HG02571 (cell line): ENCODE data around the gene PHLDB2.

Experiments used
- ATAC-seq: cut with Tn5 transposase; IDR thresholded peaks from one replicate; pipeline ENCODE4 v1.9.1; 2021; ENCODE audit warnings: mild to moderate bottlenecking, moderate library complexity; ENCODE audit not compliant: unreplicated experiment

PHLDB2 gene

DNA sequence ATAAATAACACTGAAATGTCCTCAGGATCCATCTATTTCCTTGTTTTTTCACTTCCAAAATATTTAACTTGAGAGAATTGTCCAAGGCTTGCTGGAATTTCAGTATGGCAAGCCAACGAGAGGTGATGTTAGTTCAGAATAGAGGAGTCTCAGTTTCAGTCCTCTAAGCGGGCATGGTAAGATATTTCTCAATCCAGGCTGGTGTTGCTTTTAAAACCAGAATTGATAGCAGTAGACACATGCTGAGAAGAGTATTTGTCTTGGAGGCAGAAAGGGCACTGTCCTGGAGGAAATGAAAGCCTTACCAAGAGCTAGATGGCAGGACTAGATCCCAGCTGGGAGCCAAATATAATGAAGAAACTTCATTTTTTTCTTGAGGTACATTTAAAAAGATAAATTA lies 23.1 kb downstream of the PHLDB2 start:
- no peak for ATAC-seq

DNA sequence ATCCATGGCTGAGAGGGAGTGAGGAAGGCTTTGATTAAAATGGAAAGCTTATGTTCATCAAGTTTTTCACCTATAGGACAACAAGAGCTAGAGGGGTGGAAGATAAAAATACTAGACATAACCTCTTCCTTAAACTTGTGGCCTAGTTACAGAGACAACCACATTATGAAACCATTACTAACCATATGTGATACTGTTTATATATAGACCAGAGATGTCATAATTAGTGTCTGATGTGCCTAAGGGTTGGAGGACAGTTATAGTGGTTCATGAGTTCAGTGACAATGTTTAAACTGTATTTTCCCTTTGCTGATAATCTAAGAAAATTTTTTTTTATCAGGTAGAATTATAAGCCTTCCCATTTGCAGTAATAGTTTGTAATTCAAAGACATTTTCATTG lies 23.7 kb downstream of the PHLDB2 start:
- ATAC-seq: peak; percentile 75

DNA sequence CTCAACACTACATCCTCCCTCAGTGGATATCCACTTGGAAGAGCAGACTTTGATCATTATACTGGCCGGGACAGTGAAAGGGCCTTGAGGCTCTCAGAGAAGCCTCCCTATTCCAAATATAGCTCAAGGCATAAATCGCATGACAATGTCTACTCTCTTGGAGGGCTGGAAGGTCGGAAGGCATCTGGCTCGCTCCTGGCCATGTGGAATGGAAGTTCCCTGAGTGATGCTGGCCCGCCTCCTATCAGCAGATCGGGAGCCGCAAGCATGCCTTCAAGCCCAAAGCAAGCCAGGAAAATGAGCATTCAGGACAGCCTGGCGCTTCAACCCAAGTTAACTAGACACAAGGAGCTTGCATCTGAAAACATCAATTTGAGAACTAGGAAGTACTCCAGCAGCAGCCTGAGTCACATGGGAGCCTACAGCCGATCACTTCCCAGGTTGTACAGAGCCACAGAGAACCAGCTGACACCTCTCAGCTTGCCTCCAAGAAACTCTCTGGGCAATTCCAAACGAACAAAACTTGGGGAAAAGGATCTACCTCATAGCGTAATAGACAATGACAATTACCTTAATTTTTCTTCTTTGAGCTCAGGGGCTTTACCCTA lies 25.4 kb downstream of the PHLDB2 start:
- no peak for ATAC-seq

DNA sequence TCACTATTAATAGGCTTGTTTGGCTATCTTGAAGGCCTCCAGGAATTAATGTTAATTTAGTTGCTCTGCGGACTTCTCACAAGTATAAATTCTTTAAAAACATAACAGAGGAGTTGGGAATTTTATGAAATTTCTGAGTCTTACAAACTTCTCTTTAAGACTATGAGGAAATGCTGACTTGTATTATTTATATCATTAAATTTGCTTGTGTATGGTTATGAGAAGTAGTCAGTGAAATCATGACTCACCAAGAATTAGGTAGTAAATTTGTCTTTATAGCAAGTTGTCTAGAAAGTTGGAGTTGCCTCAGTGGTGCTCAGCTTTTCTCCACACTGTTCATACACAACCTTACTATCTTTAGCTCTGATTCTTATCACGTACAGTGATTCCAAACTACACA lies 26.5 kb downstream of the PHLDB2 start:
- ATAC-seq: no peak

DNA sequence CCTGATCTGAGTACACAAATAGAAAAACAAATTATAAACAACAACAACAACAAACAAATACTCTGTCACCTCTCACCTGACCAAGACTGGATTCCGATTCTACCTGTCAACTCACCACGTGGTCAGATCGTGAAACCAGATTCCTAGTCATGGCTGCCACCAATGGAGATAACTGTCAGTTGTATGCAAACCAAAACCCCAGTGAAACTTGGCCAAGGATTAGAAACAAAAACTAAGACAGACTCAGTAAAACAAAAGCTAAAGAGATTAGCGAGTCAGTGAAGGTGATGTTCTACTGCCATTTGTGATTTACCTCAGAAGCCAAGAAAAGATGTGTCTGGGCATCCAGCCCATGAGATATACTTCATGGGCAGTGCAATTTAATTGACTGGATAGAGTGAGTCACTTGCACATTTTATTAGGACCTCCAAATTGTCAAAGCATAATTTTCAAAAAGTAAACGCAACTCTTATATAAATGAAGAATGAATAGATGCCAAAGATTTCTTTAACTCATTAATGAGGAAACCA lies 31.1 kb downstream of the PHLDB2 start:
- no peak for ATAC-seq

DNA sequence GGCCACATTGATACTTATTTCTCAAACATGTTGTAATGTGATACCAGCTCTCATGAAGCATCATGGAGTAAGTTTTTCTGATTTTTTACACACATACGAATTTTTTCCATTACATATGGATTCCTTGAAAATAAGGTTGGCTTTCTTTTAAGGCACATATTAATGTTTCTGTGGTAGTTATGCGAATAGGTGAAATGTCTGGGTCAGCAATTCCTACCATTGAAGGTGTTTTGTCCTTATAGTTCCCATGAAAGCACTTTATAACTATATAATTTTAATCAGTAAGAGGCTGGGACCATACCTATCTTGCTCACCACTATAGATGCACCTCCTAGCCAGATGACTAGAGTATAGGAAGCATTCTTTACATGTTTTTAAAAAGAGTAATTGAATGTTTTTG lies 33.0 kb downstream of the PHLDB2 start:
- no peak for ATAC-seq

DNA sequence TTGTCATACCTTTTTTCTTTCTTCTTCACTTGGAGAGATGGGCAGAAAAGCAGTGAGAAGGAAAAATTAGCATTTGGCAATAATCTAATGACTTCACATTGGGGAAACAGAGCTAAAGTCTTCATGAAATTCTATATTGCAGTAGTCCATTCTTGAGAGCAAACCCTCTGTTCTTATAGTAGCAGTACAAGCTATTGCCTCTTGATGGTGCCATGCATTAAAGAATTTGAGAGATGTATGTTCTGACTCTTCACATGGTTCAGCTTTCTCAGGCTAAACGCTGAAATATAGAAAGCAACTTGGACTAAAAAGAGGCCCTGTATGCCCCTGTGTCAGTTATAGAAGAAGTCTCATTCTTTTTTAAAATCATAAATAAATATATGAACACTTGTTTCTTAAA lies 36.0 kb downstream of the PHLDB2 start:
- no peak for ATAC-seq

DNA sequence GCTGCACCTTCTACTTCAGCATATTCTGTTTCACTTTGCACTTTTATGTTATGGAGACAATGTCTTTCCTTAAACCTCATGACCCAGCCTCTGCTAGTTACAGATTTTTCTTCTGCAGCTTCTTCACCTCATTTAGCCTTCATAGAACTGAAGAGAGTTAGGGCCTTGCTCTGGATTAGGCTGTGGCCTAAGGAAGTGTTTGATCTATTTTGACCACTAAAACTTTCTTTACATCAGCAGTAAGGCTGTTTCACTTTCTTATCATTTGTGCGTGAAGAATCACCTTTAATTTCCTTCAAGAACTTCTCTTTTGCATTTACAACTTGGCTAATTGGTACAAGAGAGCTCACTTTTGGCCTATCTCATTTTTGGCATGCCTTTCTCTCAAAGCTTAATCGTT lies 40.9 kb downstream of the PHLDB2 start:
- ATAC-seq: no peak

DNA sequence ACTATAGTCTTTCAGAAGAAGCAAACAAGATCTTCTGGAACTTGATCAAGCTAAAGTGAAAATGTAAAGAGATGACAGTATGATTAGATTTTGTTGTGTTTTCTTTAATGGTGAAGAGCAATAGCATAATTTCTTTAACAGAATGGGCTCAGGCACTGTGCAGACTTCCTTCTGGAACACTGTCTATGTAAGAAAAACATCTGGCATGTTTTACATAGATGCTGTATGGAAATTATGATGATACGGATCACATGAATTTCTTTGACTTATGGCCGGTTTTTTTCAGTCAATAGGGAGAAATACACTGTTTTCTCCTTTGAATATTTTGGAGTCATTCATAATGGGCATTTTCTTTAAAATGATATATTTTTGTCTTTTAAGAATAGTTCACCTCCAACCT lies 42.6 kb downstream of the PHLDB2 start:
- ATAC-seq: no peak

DNA sequence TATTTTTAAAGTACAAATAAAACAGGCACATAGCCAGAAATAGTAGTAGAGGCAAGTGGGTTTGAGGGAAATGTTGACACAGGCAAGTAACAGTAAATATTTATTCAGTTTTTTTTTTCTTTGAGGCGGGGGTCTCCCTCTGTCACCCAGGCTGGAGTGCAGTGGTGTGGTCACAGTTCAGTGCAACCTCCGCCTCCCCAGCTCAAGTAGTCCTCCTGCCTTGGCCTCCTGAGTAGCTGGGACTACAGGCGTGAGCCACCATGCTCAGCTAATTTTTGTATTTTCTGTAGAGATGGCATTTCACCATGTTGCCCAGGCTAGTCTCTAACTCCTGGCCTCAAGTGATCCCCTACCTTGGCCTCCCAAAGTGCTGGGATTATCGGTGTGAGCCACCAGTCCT lies 43.5 kb downstream of the PHLDB2 start:
- no peak for ATAC-seq

DNA sequence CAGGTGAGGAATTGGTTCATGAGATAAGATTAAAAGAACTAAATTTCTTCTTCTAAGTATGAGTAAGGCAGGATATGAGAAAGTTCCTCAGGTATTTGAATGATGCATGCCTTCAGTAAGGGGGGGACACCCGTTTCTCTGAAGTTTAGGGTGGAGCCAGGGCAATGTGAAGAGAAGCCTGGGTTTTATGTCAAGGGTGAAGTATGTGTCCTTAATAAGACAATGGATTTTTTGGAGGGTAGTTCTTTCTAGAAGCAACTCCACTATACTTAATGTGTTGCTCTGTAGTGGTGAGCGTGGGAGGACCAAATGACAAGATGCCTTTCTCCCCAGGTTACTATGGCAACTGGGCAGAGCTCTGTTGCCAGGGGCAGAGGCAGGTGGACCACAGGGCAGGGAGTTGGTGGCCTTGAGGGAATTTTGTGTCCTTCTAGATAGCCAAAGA lies 44.0 kb downstream of the PHLDB2 start:
- ATAC-seq: no peak

DNA sequence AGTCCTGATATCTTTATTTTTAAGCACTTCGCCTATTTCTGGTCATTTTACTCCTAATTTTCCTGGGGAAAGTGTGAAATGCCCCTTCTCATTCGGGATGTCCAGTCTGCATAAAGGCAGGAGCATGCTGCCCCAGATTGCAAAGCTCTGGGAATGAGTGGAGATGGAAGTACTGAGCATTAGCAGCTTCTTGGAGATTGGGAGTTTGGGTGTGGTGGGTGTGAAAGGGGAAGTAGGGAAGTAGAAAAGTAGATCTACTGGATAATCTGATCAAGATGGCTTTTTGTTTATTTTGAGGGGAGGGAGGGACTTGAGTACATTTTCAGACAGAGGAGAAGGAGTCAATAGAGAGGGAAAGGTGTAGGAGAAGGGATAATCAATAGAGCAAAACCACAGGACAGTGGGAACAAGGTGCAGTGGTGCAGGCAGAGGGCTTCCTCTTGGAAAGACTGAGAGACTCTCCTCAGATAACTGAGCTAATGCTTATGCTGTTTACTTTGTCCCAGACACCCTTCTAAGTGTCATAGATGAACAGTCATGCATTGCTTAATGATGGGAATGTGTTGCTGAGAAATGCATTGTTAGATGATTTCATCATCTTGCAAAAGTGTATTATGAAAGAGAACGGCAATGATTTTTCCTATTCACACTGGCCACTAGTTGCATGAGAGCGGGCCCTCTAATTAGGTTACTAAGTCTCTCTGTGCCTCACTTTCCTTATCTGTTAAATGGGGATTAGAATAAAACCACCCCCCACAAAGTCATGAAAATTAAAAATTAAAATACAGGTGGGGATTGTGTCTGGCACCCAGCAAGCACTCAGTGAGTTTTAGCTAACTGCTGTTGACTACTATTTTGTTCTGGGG lies 45.5 kb downstream of the PHLDB2 start:
- no peak for ATAC-seq

DNA sequence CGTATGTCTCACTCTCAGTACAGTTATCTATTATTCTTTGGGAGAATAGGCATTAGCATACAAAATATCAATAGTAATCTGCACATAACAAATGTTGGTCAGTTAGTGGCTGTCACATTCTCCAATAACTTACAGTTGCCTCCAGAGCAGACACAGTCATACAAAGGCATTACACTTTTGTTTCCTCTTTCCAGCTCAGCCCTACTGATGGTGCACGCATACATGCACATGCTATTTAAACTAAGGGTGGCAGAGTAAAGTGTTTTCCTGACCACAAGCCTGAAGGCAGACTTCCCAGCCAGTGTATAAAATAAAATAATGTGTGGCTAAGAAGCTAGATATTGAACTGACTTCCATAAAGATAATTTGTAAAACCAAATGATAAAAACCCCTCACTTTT lies 47.6 kb downstream of the PHLDB2 start:
- ATAC-seq: no peak

DNA sequence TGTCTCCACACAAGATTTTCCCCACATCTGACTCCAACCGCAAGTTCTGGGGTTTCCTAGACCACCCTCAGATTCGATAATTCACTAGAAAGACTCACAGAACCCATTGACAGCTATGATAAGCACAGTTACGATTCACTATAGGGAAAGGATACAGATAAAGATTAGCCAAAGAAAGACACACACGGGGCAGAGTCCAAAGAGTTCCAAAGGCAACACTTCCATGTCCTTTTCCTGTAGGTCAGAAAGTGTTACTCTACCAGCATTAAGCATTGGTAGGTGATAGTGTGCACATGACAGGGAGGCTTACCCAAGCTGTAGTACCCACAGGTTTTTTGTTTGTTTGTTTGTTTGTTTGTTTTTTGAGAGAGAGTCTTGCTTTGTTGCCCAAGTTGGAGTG lies 48.1 kb downstream of the PHLDB2 start:
- no peak for ATAC-seq

DNA sequence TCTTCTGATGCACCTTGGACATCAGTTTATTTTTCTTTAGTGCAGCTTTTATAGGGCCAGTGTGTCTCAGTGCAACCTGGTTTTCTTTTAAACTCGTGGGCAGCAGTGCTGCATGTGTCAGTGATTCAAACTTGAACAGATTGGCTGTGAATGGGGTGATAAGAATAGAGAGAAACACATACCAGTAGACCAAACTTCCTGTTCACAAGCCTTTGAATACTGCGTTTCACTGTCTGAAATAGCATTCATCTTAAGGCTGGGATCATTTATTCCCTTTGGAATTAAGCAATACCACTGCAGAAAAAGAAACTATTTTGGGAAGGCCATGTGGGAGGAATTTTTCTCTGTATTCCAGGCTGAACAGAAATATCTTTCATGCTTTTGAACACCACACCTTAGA lies 51.7 kb downstream of the PHLDB2 start:
- ATAC-seq: no peak

DNA sequence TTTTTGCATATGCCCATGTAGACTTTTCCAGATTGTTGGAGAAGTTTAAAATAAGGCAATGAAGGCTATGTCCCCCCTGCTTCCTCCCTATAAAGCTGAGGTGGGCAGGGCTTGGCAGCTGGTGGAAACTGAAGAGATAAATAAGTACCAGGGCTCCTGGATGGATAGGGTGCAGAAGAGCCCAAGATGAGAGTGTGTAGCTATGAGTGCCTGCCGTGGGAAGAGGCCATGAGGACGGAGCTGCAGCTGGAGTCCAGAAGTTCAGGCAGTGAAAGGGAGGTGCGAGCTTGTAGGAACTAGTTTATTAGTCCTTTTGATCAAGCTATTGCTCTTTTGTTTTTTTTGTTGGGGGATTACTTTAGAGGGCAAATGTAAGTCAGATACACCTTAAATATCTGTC lies 52.4 kb downstream of the PHLDB2 start:
- ATAC-seq: no peak

DNA sequence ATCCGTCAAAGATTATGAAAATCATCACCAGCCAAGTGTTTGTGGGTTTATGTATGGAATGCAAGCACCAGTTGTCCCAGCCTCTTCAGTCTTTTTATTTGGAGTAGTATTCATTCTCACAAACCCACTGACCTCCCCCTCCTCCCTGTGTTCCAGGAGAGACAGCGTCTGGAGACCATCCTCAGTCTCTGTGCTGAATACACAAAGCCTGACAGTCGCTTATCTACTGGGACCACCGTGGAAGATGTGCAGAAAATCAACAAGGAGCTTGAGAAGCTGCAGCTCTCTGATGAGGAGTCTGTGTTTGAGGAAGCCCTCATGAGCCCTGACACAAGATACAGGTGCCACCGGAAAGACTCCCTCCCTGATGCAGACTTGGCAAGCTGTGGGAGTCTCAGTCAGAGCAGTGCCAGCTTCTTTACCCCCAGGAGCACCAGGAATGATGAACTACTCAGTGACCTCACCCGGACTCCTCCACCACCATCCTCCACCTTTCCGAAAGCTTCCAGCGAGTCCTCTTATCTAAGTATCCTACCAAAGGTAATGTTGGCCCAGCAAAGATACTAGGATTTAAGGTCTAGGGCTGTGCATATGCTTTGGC lies 54.2 kb downstream of the PHLDB2 start:
- no peak for ATAC-seq

DNA sequence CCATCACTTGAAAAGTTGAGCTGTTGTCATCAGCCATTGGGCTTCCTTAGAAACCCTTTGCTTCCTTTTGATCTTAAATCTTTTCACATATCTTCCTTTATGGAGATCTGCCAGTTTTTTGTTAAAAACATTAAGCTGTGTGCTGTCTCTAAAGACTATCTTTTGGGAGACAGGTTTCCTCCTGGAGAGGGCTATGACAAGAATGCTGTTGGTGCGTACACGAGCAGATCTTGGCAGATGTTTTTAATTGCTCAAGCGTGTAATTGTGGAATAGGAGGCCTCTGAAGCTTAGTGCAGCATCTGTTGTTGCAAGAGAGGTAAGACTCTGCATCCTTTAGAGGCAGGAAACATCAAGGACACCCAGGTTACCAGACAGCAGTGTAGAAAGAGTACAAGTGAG lies 56.8 kb downstream of the PHLDB2 start:
- no peak for ATAC-seq

DNA sequence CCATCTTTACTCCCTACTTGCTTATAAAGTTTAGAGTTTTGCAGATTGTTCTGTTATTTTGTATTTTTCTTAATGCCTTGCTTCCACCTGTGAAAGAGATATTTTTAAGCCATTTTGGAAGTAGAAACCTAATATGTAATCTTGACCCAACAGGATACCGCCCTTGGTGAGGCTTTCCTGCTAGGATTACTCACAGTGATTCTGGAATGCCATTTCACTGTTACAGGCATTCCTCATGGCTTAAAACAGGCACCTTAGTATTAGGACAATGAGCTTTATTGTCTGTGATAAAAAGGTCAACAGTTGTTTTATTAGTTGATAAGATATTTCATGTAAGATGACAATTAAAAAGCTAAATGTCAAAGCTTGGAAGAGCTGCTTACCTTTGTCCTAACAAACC lies 58.2 kb downstream of the PHLDB2 start:
- ATAC-seq: no peak

DNA sequence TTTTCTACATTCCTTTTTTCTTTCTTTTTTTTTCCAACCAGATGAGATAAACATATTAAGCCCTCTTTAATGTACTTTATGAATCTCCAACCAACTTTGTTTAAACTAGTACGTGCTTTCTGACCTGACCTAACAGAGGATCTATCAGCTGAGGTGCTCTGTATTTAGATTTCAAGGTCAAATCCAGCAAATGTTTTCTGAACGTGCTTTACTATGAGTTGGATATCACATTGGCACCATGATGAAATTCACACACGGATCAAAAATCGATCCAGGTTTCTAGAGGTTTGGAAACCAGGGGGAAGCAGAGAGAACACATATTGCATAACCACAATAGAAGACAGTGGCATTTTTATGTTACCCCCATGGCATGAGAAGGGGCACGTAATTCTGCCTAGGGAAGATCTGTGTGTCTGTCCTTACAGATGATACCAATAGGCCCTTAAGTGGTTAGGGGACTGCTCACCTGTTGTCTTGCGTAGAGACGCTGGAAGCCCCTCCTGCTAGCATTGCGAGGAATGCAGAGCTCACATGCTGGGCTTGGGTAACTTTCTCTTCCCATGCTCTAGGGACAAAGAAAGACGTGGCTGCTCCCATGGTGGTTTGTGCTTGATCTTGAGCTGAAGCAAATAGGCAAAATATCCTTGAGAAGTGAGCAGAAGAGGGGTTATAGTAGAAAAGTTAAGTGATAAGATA lies 60.5 kb downstream of the PHLDB2 start:
- no peak for ATAC-seq

DNA sequence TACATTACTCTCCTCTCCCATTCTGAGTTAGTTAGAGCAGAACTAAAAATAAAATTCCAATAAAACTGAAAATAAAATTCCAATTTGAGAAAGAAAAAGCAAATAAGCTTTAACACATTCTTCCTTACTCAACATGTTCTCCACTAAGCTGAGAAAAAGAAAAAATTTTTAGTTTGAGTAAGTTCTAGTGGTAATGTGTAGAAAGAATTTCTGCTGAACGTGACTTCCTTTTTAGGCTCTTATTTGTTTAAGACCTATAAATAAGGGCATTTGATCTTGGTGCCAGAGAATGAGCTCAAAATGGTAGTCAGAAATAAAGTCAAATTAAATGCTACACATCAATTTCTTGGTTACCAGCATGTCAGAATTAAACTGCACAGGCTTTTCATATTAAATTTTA lies 62.1 kb downstream of the PHLDB2 start:
- no peak for ATAC-seq
